22Rv1 (cell line): ENCODE measurements around the gene TRPM3.

Experiments used
- ZFX ChIP-seq: fragments of 450-650 bp; IDR thresholded peaks from 2 replicates; pipeline ENCODE4 v1.6.1; 2017; ENCODE audit warnings: antibody characterized with exemption, borderline replicate concordance
- TF ChIP-seq, protein P1 (sequence below): fragments of 450-650 bp; IDR thresholded peaks from 2 replicates; pipeline ENCODE4 v1.5.1; 2017; ENCODE audit warnings: mild to moderate bottlenecking

DNA sequence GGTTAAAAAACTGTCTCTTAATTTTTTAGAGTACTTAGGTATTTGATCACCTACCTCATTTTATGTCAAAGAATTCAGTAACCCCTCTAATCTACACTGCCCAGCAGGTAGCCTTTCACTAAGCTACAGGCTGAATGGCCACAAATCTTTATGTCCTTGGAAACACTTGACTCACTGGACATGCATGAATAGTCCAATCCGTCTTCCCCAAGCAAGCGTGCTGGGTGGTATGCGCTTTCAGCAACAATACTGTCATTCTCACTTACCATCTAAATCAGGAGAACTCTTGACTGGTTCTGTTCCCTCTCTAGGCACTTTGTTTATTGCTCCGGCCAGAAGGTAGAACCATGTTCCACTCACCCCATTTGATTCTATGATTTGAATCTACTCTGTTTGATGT lies 73.1 kb downstream of the TRPM3 start:
- TF ChIP-seq, protein P1, sequence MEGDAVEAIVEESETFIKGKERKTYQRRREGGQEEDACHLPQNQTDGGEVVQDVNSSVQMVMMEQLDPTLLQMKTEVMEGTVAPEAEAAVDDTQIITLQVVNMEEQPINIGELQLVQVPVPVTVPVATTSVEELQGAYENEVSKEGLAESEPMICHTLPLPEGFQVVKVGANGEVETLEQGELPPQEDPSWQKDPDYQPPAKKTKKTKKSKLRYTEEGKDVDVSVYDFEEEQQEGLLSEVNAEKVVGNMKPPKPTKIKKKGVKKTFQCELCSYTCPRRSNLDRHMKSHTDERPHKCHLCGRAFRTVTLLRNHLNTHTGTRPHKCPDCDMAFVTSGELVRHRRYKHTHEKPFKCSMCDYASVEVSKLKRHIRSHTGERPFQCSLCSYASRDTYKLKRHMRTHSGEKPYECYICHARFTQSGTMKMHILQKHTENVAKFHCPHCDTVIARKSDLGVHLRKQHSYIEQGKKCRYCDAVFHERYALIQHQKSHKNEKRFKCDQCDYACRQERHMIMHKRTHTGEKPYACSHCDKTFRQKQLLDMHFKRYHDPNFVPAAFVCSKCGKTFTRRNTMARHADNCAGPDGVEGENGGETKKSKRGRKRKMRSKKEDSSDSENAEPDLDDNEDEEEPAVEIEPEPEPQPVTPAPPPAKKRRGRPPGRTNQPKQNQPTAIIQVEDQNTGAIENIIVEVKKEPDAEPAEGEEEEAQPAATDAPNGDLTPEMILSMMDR, result no peak
- TF ChIP-seq ZFX, result no peak
